Activated CD8-positive, alpha-beta memory T cell treated with anti-CD3 and anti-CD28 coated beads for 36 hours (primary cell): ENCODE data around the gene TXNL1. TPM values are rescaled to one million over a fixed set of nuclear protein-coding genes. Genes with fewer than 3 reads are reported as not detected.

Experiments used
- total RNA-seq, 2 experiments: library from RNA; stranded (reverse); gene quantifications; one replicate each; pipeline ENCODE4 v1.2.3, GENCODE V29; 2021

The TXNL1 gene
- total RNA-seq, 2 experiments from 2014 or later: 87.3 to 93.4 TPM

Other genes starting within 250 kb of the TXNL1 start
- 10 to 100 TPM; 14.8 to 18.5 TPM for gene WDR7, start 12.8 kb upstream of the TXNL1 start, total RNA-seq